GM23338 (cell line): ENCODE measurements around the gene AGPAT3. TPM values are rescaled to one million over a fixed set of nuclear protein-coding genes. Genes with fewer than 3 reads are reported as not detected.

ENCODE experiments used
- ATAC-seq: fragments of 200-7000 bp; cut with Tn5 transposase; 3 replicates; pipeline ENCODE4 v1.9.1; 2020
- DNase-seq: peaks from one replicate; pipeline ENCODE4 v3.0.0-alpha.2; 2015; ENCODE audit warnings: low spot score
- H2AFZ ChIP-seq: fragments of 200-600 bp; sonication (generic); 2 replicates; pipeline ENCODE4 v1.8.0; 2016; ENCODE audit warnings: antibody characterized with exemption, mild to moderate bottlenecking, moderate library complexity
- H3F3A ChIP-seq: fragments of 200-600 bp; sonication (generic); replicated peaks from 2 replicates; pipeline ENCODE4 v1.8.0; 2017; ENCODE audit warnings: antibody characterized with exemption, mixed run types, low read depth
- H3K27ac ChIP-seq: fragments of 200-600 bp; sonication (generic); 2 replicates; pipeline ENCODE4 v1.6.1; 2016; ENCODE audit warnings: low read depth
- H3K27me3 ChIP-seq: fragments of 200-600 bp; sonication (generic); 2 replicates; pipeline ENCODE4 v1.8.0; 2016; ENCODE audit warnings: mild to moderate bottlenecking, mixed run types, moderate library complexity; ENCODE audit not compliant: insufficient read depth
- H3K36me3 ChIP-seq: fragments of 200-600 bp; sonication (generic); 2 replicates; pipeline ENCODE4 v1.8.0; 2016; ENCODE audit warnings: mild to moderate bottlenecking; ENCODE audit not compliant: insufficient read depth
- H3K4me1 ChIP-seq: fragments of 200-600 bp; sonication (generic); 2 replicates; pipeline ENCODE4 v1.8.0; 2016; ENCODE audit warnings: mild to moderate bottlenecking, moderate library complexity; ENCODE audit not compliant: insufficient read depth
- H3K4me2 ChIP-seq: fragments of 200-600 bp; sonication (generic); 2 replicates; pipeline ENCODE4 v1.7.1; 2017; ENCODE audit warnings: mixed run types
- H3K4me3 ChIP-seq: fragments of 200-600 bp; sonication (generic); 2 replicates; pipeline ENCODE4 v1.6.1; 2016; ENCODE audit warnings: mixed run types
- H3K79me2 ChIP-seq: fragments of 200-600 bp; sonication (generic); replicated peaks from 2 replicates; pipeline ENCODE4 v1.8.0; 2017; ENCODE audit warnings: mild to moderate bottlenecking; ENCODE audit not compliant: insufficient read depth
- H3K9me2 ChIP-seq: fragments of 200-600 bp; sonication (generic); 2 replicates; pipeline ENCODE4 v1.8.0; 2017; ENCODE audit not compliant: insufficient read depth
- H4K20me1 ChIP-seq: fragments of 200-600 bp; sonication (generic); replicated peaks from 2 replicates; pipeline ENCODE4 v1.8.0; 2017; ENCODE audit warnings: mild to moderate bottlenecking; ENCODE audit not compliant: insufficient read depth
- H3K27ac Mint-ChIP-seq: 2 replicates; pipeline ENCODE4 v1.8.0; 2020; ENCODE audit warnings: inconsistent platforms, mild to moderate bottlenecking, moderate library complexity, mixed read lengths
- H3K27me3 Mint-ChIP-seq: 3 replicates; pipeline ENCODE4 v1.8.0; 2022; ENCODE audit warnings: low read depth, mild to moderate bottlenecking, moderate library complexity, mixed read lengths, inconsistent platforms; ENCODE audit not compliant: insufficient read depth, poor library complexity
- H3K36me3 Mint-ChIP-seq: 3 replicates; pipeline ENCODE4 v1.8.0; 2021; ENCODE audit warnings: low read depth, mild to moderate bottlenecking, inconsistent platforms, moderate library complexity, mixed read lengths
- H3K4me1 Mint-ChIP-seq: 3 replicates; pipeline ENCODE4 v1.8.0; 2020; ENCODE audit warnings: mild to moderate bottlenecking, inconsistent platforms, mixed read lengths
- H3K4me3 Mint-ChIP-seq: 3 replicates; pipeline ENCODE4 v1.8.0; 2021; ENCODE audit warnings: moderate library complexity, mild to moderate bottlenecking, inconsistent platforms, mixed read lengths
- H3K9me3 Mint-ChIP-seq: 3 replicates; pipeline ENCODE4 v1.8.0; 2020; ENCODE audit warnings: moderate library complexity, mild to moderate bottlenecking, inconsistent platforms, mixed read lengths
- CREB1 ChIP-seq: fragments of 250-450 bp; sonication (Bioruptor Pico); IDR thresholded peaks from 2 replicates; pipeline ENCODE4 v1.5.0; 2020; ENCODE audit warnings: low read depth, mild to moderate bottlenecking, moderate library complexity
- CTCF ChIP-seq, 2 experiments: fragments of 200-600 bp in 1 of 2; sonication (generic) in 1 of 2; conservative IDR thresholded peaks; 2 replicates each; pipeline versions ENCODE4 v1.5.1 to v1.6.1; 2016 to 2017; ENCODE audit warnings: antibody characterized with exemption in 2 of 2, low read depth in 2 of 2, mild to moderate bottlenecking in 2 of 2, moderate library complexity in 1 of 2
- ETS1 ChIP-seq: IDR thresholded peaks from 2 replicates; pipeline ENCODE4 v1.6.1; 2016; ENCODE audit warnings: antibody characterized with exemption
- EZH2 ChIP-seq: fragments of 200-600 bp; sonication (generic); IDR thresholded peaks from one replicate; pipeline ENCODE4 v1.8.0; 2017; ENCODE audit warnings: antibody characterized with exemption, mild to moderate bottlenecking, low read depth; ENCODE audit not compliant: unreplicated experiment
- EZH2phosphoT487 ChIP-seq: fragments of 200-600 bp; sonication (generic); IDR thresholded peaks from one replicate; pipeline ENCODE4 v1.8.1; 2018; ENCODE audit warnings: antibody characterized with exemption; ENCODE audit not compliant: unreplicated experiment
- JUNB ChIP-seq: IDR thresholded peaks from one replicate; pipeline ENCODE4 v1.6.1; 2016; ENCODE audit warnings: antibody characterized with exemption; ENCODE audit not compliant: unreplicated experiment
- NANOG ChIP-seq: IDR thresholded peaks from 2 replicates; pipeline ENCODE4 v1.6.1; 2016; ENCODE audit warnings: antibody characterized with exemption, borderline replicate concordance
- POLR2AphosphoS5 ChIP-seq: IDR thresholded peaks from 2 replicates; pipeline ENCODE4 v1.6.1; 2016; ENCODE audit warnings: antibody characterized with exemption, low read depth
- REST ChIP-seq: IDR thresholded peaks from one replicate; pipeline ENCODE4 v1.6.1; 2018; ENCODE audit warnings: antibody characterized with exemption; ENCODE audit not compliant: unreplicated experiment
- STAT1 ChIP-seq: IDR thresholded peaks from one replicate; pipeline ENCODE4 v1.6.1; 2016; ENCODE audit warnings: antibody characterized with exemption; ENCODE audit not compliant: unreplicated experiment
- ZNF114 ChIP-seq: fragments of 250-450 bp; sonication (Bioruptor Pico); IDR thresholded peaks from 2 replicates; pipeline ENCODE4 v1.5.0; 2020; ENCODE audit warnings: mild to moderate bottlenecking, moderate library complexity
- ZNF331 ChIP-seq: fragments of 250-450 bp; sonication (Bioruptor Pico); IDR thresholded peaks from 2 replicates; pipeline ENCODE4 v1.5.0; 2020; ENCODE audit warnings: low read depth, mild to moderate bottlenecking, moderate library complexity
- ZNF462 ChIP-seq: fragments of 250-450 bp; sonication (Bioruptor Pico); IDR thresholded peaks from 2 replicates; pipeline ENCODE4 v1.5.0; 2020; ENCODE audit warnings: mild to moderate bottlenecking, moderate library complexity
- polyA plus RNA-seq: library from polyadenylated mRNA; unstranded; fragments of >200 nt; fragmentation: Nextera tagmentation; extraction: Ambion mirVana; gene quantifications from 2 replicates; pipeline ENCODE4 v1.2.1, GENCODE V29; 2016
- total RNA-seq: library from RNA; depleted of rRNA; stranded (reverse); fragments of >200 nt; shearing (Covaris generic); gene quantifications from 2 replicates; pipeline ENCODE4 v1.2.3, GENCODE V29; 2014

The AGPAT3 gene
- total and polyA plus RNA-seq, 2 experiments from 2014 or later, result 2.1 to 6.1 TPM

GRCh38 chr21:43961382-43961909, 96.4 kb downstream of the AGPAT3 start:
- Mint-ChIP-seq H3K9me3 (peaks cover 4% of the 10 kb centered on the region; the same call in 2 of the 3 replicates), H3K36me3 (no peaks in the 10 kb centered on the region), H3K27ac (no peak overlapping the region), H3K4me1 (no peaks in the 10 kb centered on the region; the same call in 2 of the 3 replicates), H3K4me3 (no peak overlapping the region), H3K27me3 (no peaks in the 10 kb centered on the region)
- H3K36me3 ChIP-seq, result no peaks in the 10 kb centered on the region
- H4K20me1 ChIP-seq, result no peaks in the 10 kb centered on the region
- TF ChIP-seq STAT1 (no peak), NANOG (no peak), CTCF (conservative IDR thresholded peaks at IDR 0.05; ENCODE audit: low read depth in 2 of 2) (no peak), ETS1 (no peak), EZH2 (no peak), CREB1 (no peak), ZNF114 (CRISPR knock-in tag) (no peak), ZNF462 (CRISPR knock-in tag) (no peak), EZH2phosphoT487 (no peak), ZNF331 (CRISPR knock-in tag) (no peak), REST (no peak), POLR2AphosphoS5 (no peak), JUNB (no peak)
- H3K4me2 ChIP-seq, result no peak overlapping the region
- DNase-seq (no peak), ATAC-seq (no peak)
- no peak overlapping the region for H2AFZ ChIP-seq
- H3K27me3 ChIP-seq, result no peaks in the 10 kb centered on the region
- H3K4me1 ChIP-seq, result no peaks in the 10 kb centered on the region
- no peak overlapping the region for H3K4me3 ChIP-seq
- H3K27ac ChIP-seq, result no peak overlapping the region
- no peaks in the 10 kb centered on the region; the same call in 1 of the 2 replicates for H3F3A ChIP-seq
- no peaks in the 10 kb centered on the region for H3K79me2 ChIP-seq
- H3K9me2 ChIP-seq, result no peaks in the 10 kb centered on the region
